NCI-H226 (cell line): ENCODE results near the gene IL1A.
A peak's percentile ranks its signal among the peaks of the same experiment; 100 is the strongest.

Experiments
- DNase-seq: peaks from one replicate; pipeline ENCODE4 v3.0.0-alpha.2; 2015

Gene IL1A

DNA sequence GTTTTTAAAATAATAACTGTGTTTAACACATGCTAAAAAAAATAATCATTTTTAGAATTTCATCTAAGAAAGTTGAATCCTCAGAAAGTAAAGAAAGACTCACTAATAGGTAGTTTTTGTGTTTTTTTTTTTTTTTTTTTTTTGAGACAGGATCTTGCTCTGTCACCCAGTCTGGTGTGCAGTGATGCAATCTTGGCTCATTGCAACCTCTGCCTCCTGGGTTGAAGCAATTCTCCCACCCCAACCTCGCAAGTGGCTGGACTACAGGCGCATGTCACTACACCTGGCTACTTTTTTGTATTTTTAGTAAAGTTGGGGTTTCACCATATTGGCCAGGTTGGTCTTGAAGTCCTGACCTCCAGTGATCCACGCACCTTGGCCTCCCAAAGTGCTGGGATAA is 27.0 kb downstream of the IL1A start:
- DNase-seq: no peak

GRCh38 chr2:112756207-112756606 is 28.1 kb downstream of the IL1A start:
- no peak for DNase-seq

GRCh38 chr2:112755444-112755843 is 28.8 kb downstream of the IL1A start:
- no peak for DNase-seq

DNA sequence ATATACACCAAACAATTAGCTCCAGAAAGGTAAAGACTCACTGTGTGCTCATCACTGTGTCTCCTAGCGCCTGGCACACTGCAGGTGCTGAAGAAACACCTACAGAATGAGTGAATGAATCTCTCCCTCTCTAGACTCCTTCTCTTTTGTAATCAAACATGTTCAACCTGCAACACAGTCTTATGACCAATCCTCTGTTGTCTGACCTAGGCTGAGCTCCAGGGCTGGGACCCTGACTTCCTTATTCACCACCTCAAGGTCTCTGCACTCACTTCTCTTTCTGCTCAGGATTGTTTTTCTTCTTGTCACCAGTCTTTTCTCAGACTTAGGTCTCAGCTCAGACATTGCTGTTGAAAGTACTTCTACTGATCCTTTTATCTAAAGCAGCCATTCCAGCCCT is 29.7 kb downstream of the IL1A start:
- no peak for DNase-seq

DNA sequence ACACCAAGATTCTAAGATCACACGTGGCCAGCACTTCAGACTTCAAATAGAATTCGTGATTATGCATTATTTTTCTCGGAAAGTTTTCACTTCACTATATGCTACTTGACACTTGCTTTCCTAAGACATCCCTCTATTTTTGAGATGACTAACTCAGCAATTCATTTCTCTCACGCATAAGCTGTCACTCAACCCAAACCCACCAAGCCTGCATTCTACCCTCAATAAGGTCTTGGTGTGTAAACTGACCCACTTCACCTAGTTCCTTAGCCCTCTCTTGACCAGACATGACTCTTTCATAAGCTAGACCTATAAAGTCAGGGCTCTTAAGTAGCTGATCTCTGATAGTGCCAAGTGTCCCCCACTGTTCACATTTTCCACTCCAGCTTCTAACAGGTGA is 31.6 kb downstream of the IL1A start:
- DNase-seq: no peak

- DNase-seq: no peak
Observed at GRCh38 chr2:112751451-112752197, 32.7 kb downstream of the IL1A start.

- DNase-seq: no peak
Observed at GRCh38 chr2:112750560-112750843, 33.8 kb downstream of the IL1A start.

DNA sequence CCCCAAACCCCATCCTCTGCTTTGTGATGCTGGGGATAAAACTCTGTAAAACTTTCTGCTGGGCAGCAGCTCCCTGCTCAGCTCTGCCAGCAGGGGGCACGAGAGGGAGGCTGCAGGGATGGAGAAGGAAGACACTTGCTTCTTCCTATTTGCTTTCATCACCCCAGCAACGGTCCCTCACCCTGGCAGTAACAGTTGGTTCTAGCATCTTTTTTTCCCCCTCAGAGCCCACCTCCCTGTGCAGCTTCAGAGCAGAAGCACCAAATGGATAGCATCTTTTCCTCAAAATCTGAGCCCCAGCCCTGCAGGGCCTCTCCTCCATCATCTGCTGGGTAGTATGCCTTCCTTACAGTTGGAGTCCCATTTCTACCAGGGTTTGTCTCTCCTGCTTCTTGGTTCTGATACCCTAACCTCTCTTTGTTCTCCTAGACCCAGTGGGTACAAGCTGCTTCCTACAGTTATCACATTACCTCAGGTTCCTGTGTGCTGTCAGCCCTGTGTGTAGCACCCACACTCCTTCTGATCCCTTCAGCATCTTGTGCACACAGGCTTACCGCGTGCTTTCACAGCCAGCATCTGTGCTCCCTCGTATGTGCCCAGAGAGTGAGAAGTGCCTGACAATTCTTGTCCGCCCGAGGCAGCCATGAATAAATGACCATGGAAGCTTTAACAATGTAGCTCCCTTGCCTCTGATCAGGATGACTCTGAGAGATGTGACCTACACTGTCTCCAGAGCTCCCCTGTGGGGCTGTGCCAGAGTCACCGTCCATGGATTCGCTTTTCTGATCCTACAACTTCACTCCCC is 34.3 kb downstream of the IL1A start:
- DNase-seq: peak; percentile 55

- DNase-seq: no peak
Observed at GRCh38 chr2:112740527-112740926, 43.8 kb downstream of the IL1A start.

DNA sequence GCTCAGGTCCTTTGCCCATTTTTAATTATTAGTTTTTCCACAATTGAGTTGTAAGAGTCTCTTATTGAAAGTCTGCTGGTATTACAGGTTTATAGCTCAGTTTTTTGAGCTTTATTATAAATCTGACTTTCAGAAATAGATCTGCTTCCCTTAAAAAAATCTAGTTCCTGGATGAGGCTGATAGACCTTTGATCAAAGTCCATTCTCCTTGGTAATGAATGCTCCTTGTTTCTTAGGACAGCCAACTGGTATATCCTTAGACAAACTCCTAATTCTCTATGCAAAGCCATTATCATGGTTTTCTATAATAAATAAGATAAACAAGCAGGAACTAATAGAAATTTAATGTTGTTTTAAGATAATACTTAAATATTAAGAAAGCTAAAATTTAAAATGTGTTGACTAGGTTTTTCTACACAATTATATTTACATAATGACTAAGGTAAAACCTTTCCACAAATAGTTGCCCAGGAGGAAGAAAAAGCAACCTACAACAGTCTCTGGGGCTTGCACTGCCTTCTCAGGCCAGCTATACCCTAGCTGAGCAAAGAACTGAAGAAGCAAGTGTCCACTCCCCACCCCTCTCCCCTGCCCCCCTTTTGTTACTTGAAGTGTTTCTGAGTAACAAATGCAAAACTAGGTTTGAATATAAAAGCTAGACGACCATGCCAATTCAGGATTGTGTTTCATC is 46.6 kb downstream of the IL1A start:
- no peak for DNase-seq

DNA sequence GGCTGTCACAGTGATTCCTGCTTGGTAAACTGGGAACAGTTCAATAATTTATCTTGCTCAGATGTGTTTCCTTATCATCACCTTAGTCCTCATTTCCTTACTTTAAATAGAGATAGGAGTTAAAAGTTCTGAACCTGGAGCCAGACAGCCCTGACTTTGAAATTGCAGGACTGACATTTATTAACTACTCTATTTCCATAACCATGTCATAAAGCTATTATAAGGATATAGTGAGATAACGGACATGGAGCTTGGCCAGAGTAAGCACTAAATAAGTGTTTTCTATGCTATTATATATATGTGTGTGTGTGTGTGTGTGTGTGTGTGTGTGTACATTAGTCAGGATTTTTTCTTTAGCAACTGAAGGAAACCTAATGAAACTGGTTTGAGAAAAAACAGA is 50.4 kb downstream of the IL1A start:
- DNase-seq: no peak

DNA sequence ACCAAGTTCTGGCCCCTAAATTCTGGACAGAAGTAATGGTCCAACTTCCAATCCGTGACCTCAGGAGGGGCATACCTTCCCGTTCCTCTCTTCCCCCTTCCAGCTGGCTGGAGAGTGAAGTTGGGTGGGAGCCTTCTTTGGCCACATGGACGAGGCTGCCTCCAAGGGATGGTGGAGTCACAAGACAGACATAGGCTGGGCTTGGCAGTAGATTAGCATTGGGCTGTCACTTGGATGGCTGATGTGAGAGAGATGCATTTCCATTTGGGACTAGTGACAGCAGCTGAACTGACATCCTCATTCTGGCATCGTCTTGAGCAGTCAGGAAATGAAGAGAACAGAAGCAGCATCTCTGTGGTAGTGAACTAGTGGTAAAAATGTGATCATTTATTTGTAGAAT is 50.8 kb downstream of the IL1A start:
- no peak for DNase-seq

DNA sequence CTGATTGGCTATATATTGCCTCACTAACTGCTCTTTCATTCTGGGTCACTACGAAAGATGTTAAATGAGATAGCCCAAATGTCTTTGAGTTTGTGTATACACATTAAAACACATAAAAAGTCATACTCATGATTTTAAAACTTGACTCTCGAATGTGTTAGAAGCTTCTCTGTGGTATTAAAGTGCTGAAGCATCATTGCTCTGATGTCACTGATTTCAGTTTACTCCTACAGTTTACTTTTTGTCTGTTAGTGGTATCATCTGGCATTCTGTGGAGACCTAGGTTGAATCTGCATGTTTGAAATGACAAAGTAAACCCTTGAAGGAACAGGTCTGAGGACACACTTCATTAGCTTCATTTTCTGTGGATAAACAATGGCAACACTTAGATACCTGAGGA is 52.8 kb downstream of the IL1A start:
- no peak for DNase-seq

DNA sequence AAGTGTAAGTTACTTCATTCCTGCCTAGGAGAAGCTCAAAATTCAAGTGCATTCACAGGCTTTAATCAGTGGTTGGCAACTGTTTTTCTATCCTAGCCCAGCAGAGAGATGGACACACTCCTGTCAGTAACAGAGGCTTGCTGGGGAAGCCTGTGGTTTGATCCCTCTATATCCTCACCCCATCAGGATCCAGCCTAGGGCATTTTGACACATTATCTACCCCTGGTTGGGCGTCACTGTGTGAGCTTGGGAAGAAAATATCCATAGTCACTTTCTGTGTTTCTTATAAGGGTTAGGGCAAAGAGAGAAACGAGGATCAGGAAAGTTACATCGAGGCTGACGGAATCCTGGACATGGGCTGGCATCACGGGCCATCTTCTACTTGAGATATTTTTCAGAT is 53.5 kb downstream of the IL1A start:
- no peak for DNase-seq

DNA sequence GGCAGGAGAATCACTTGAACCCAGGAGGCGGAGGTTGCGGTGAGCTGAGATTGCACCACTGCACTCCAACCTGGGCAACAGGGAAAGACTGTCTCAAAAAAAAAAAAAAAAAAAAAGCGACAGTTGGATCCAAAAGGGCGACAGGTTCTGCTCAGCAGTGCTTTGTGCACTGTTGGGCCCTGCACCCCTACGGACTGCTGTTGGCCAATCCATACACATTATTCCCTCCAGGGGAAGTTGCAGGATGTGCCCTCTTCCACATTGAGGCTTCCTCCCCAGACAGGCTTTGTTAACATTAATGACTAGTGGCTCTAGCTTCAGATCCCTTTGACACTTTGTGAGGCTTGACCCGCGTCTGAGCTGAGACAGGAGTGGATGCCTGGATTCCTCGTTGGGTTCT is 54.1 kb downstream of the IL1A start:
- no peak for DNase-seq

- DNase-seq: no peak
Observed at GRCh38 chr2:112728378-112729175, 55.7 kb downstream of the IL1A start.

- DNase-seq: no peak
Observed at GRCh38 chr2:112728029-112728362, 56.3 kb downstream of the IL1A start.

- no peak for DNase-seq
Observed at GRCh38 chr2:112727276-112728028, 56.8 kb downstream of the IL1A start.

DNA sequence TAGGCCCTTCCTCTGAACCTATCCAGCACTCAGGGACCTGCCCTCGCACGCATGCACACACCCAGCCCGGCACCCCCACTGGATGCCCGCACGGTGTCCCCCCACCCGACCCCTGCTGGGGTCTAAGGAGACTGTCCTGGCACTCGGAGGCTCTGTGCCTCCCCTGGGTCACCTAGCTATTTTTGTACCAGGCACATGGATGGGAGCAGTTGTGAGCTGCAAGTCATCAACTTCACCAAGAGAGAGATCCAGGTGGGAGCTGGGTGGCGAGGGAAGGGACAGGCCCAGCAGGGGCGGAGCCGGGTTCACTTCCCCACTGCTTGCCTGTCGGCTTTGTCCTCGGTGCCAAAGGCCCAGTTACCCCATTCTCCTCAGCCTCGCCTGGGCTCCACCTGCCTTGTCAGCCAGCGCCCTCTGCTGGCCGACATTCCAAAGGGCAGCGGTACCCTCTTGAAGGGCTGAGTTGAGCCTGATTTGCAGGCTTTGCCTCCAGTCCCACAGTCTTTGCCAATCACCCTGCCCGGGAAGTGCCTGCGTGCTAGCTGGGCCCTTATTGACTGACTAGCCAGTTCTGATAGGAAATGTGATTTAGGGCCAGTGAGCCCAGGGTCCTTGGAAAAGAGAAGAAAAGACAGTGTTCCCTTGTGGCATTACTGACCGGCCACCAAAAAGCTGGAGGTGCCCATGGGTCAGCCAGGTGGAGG is 57.7 kb downstream of the IL1A start:
- DNase-seq: peak; percentile 89

GRCh38 chr2:112725545-112726457 is 58.5 kb downstream of the IL1A start:
- DNase-seq: no peak
